IPS DF 19.7 (cell line): ENCODE results near the gene SORT1.
A peak's percentile ranks its signal among the peaks of the same experiment; 100 is the strongest.
"Not testable (repeated sequence)": the region's sequence is repeated elsewhere in the genome, so short reads cannot be mapped to it uniquely, and the experiment has no call there.

ENCODE experiments used
- DNase-seq: peaks from one replicate; pipeline ENCODE4 v3.0.0-alpha.2; 2013; ENCODE audit warnings: low read depth, low spot score

The SORT1 gene

DNA sequence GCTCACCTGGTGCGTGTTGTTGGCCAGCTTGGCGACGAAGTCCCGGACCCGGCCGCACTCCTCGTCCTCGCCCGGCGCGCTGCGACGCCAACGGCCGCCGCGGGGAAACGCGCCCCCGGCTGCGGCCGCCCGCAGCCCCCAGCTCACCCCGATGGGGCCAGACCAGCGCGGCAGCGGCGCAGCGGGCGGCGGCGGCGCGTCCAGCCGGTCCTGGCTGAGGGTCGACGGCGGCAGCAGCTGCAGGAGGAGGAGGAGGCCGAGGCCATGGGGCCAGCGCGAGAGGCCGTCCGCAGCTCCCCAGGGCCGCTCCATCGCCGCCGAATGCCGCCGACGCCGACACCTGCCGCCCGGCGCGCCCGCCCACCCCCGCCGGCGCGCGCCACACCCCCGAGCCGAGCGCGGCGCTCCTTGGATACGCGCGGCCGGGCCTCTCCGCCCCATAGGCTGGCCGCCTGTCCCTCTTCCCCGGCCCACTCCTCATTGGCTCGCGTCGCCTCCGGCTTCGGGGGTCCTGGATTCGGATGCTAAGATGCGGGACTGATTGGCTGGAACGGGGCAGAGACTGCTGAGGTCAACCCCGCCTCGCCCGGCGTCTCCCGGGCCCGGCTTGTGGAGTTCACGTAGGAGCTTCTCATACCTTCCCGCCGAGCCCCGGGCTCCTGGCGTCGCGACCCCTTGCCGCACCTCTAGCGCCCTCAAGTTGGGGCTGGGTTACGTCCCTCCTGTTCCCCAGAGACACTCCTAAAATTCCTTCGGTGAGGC lies at the start of gene SORT1:
SORT1 (minus strand) TSS at position 338 of the 762 bp plus-strand sequence; CDS start at position 312, 26 bp downstream.
- peak; percentile 93 for DNase-seq

GRCh38 chr1:109445949-109446695 lies 48.4 kb upstream of the SORT1 start:
- DNase-seq, result not testable (repeated sequence)

- DNase-seq, result no peak
These were observed 46.6 kb upstream of the SORT1 start for GRCh38 chr1:109444346-109444745.

DNA sequence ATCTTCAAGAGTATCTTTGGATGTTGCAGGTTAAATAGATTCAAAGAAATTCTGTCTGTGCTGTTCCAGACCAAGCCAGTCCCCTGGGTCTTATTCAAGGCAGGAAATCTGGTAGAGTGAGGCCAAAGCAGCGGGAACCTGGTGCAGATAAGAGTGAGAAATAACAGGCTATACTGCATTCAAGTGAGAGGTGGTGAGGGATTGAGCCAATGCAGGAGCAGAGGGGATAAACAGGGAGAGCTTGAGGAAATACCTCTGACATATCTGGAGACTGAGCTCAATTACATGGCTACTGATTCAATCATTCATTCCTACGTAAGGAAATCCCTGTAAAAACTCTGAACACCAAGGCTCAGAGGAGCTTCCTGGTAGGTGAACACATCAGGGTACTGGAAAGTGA lies 45.8 kb upstream of the SORT1 start:
- DNase-seq, result no peak

DNA sequence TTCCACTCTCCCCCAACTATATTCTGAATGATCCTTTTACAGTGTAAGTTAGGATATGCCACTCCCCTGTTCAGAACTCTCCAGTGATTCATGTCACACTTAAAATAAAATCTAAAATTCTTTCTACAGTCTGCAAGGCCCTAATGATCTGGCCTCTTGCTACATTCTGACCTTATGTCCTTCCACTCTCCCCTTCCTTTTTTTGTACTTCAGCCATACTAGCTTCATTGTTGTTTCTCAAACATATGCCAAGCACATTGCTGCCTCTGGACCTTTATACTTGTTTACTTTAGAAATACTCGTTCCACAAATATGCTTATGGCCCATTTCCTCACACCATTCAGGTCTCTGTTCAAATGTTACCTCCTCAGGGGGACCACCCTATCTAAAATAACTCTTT lies 43.4 kb upstream of the SORT1 start:
- DNase-seq, result no peak

- DNase-seq, result no peak
These were observed 41.1 kb upstream of the SORT1 start for GRCh38 chr1:109438798-109439297.

- DNase-seq, result no peak
These were observed 36.8 kb upstream of the SORT1 start for GRCh38 chr1:109434484-109434883.

DNA sequence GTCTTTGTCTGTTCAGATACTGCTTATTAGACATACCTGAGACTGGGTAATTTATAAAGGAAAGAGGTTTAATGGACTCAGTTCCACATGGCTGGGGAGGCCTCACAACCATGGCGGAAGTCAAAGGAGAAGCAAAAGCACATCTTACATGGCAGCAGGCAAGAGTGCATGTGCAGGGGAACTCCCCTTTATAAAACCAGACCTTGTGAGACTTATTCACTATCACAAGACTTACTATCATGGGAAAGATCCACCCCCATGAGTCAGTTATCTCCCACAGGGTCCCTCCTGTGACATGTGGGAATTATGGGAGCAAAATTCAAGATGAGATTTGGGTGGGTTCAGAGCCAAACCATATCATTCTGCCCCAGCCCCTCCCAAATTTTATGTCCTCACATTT lies 35.6 kb upstream of the SORT1 start:
- no peak for DNase-seq

DNA sequence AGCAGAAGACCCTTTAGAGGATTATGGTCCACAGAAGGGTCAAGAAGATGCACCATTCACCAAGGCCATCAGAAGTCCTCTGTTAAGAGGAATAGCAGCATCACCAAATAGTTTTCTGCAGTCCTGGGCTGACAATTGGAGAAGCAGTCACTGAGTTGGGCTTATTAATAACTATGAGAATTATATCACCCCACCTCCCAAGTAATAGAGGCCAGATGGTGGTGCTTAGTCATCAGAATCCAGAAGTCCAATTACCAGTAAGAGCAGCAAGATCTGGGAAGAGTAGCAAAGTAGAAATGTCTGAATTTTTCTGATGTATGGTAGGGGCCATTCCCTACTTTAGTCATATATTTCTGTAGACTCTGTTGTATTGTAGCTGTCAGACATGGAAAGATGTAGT lies 34.6 kb upstream of the SORT1 start:
- no peak for DNase-seq

DNA sequence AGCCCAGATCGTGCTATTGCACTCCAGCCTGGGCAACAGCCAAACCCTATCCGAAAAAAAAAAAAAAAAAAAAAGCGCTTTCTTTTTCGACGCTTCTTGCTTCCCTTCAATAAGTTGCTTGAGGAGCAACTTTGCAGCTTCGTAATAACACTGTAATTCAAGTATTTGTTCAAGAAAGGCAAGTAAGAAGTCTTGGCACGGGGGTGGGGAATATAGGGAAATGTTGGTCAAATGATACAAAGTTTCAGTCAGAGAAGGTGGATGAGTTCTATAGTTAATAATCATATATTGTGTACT lies 29.4 kb upstream of the SORT1 start:
- DNase-seq, result no peak

DNA sequence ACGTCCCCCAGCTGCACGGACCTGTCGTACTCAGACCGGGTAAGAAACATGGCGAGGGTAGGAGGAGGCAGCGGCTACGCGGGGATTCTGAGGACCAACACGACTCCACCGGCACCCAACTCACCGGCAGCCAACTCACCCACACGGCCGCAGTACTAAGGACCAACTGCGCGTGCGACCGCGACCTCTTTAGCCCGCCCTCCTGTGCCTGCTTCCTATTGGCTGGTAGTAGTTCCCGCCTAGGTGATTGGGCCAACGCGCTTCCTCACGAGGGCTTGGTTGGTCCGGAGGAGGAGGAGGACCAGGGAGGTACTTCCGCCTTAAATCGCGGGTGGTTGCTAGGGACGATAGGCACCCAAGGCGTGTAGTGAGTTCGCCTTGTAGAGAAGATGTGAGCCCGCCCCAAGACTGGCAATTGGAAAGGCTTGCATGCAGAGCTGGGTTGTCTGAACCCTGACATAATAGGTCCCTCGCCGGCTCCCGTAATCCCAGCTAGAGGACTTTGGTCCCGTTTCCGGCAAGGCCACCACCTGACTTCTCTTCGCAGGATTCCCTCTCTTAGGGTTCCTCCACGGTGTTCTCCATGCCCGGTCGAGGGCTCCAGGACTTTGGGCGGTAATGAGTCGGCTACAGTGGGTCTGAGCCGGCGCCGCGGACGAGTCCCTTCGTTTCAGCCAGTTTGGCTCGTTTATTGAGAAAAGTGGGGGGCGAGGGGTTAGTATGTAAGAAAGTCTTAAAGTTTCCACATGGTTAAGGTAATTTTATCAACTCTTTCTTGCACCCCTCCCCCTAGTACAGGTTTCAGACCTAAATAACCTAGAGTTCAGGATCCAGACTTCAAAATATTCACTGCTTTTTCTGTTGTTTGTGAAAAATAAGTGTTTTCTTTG lies 28.8 kb upstream of the SORT1 start, which contains the start of gene PSMA5:
PSMA5 (minus strand) TSS at position 168 of the 890 bp plus-strand sequence; CDS start at position 50, 118 bp downstream.
- peak; percentile 98 for DNase-seq

- DNase-seq, result no peak
These were observed 27.9 kb upstream of the SORT1 start for GRCh38 chr1:109425391-109426280.

DNA sequence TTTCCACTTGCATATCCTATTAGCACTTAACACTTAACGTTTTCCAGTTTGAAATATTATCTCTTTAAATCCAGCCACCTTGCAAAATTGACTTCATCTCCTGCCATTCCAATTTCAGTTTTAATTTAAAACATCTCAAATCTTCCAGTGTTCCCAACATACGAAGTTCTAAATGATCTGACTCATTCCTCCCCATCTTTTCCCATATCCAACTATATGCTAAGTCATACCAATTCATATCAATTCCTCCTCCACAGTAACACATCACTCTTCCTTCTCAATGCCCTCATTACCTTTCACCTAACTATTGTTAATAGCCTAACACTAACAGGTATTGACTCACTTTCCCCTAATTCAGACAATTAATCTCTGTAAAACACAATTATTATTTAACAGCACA lies 25.8 kb upstream of the SORT1 start:
- DNase-seq, result no peak

DNA sequence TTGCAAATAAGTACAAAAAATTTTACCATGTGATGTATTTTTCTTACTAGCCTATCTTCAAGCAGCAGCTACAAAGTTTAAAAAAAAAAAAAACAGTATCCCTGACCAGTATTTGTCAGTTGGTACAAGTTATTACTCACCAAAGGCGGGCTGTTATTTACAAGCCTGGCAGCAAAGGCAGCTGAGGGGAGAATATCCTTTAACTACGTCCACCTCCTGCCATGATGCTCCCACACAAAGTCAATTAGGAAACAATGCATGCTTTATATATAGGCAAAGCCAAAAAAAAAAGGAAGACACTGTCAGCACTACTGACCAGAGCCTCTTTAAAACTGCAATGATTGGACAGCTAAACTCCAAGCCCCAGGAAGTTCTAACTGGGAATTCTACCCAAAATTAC lies 14.8 kb upstream of the SORT1 start:
- DNase-seq, result no peak

GRCh38 chr1:109404838-109405237 lies 7.1 kb upstream of the SORT1 start:
- no peak for DNase-seq

GRCh38 chr1:109402025-109402424 lies 4.3 kb upstream of the SORT1 start:
- DNase-seq, result no peak

DNA sequence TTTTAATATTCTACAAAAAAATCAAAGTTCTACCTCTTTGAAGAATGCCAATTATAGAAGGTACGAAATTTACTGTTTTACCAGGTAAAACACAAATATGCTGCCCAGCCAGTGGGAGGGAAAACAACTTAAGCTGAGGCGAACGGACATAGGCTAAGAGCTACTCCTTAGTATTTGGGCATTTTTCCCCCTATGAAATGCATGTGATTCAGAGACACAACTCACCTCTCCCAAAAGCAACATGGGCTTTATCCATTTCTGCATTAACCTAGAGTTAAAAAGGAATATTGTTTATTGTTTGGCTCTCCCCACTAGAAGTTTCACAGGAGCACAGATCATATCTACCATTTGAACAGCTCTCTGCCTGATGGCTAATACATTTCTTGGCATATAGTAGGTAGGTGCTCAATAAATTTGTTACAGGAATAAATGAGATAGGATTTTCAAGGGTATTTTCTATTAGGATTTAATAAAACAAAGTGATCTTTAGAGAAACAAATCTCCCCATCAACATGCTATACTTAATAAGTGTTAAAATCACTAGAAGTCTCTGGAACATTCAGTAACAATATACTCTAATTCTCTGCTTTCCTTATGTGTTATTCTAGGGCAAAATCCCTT lies 2.4 kb upstream of the SORT1 start:
- DNase-seq, result no peak

- DNase-seq, result no peak
These were observed 1.7 kb upstream of the SORT1 start for GRCh38 chr1:109399326-109399957.

GRCh38 chr1:109398343-109399225 lies 866 bp upstream of the SORT1 start:
- DNase-seq, result no peak
